ENCODE data around the gene CASKIN1.

DNA sequence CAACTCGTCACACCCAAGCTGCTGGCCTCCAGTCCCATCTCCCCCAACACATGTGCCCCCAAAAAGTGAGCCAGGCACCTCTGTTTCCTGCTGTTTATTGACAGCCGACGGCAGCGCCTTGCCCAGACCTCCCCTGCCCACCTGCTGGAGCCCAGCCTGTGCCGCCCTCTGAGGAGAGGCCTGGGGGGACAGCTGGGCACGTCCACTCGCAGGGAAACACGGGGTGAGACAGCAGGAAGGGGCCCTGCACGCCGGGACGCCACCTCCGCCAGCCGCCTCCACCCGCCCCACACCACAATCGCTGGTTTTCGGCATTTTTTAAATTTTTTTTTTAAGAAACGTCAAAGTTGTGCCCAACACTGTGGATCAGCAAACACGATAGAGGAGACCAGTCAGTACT is 19.3 kb downstream of the CASKIN1 start:
- TF ChIP-seq, protein P1, sequence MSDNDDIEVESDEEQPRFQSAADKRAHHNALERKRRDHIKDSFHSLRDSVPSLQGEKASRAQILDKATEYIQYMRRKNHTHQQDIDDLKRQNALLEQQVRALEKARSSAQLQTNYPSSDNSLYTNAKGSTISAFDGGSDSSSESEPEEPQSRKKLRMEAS (IDR thresholded peaks at IDR 0.05): no peak
- no peak for TF ChIP-seq TEAD4 (IDR thresholded peaks at IDR 0.05)
- no peak for TF ChIP-seq CREB1 (IDR thresholded peaks at IDR 0.05; ENCODE audit: low read depth)
- TF ChIP-seq REST (IDR thresholded peaks at IDR 0.05; ENCODE audit: low read depth): no peak

Measured in Ishikawa (cell line).